Activated naive CD4-positive, alpha-beta T cell (primary cell): ENCODE data around the gene AIFM2.
"Not testable (repeated sequence)": the region's sequence is repeated elsewhere in the genome, so short reads cannot be mapped to it uniquely, and the experiment has no call there.

Source experiments
- DNase-seq, 4 experiments: peaks; one replicate each; lab custom pipeline; 2025; lab: John Stamatoyannopoulos, UW

AIFM2 gene

GRCh38 chr10:70145666-70146488 is 13.3 kb upstream of the AIFM2 start:
- DNase-seq, result peak; percentile 36 to 63 (median 52)

GRCh38 chr10:70145166-70145665 is 12.6 kb upstream of the AIFM2 start:
- no peak for DNase-seq

GRCh38 chr10:70144372-70145110 is 11.9 kb upstream of the AIFM2 start:
- no peak for DNase-seq

GRCh38 chr10:70142555-70142954 is 9.9 kb upstream of the AIFM2 start:
- DNase-seq, result no peak

GRCh38 chr10:70140297-70140696 is 7.7 kb upstream of the AIFM2 start:
- no peak for DNase-seq

- DNase-seq, result no peak
Measured at GRCh38 chr10:70139997-70140250, 7.3 kb upstream of the AIFM2 start.

GRCh38 chr10:70139151-70139996 is 6.7 kb upstream of the AIFM2 start:
- DNase-seq, result no peak

- no peak for DNase-seq
Measured at GRCh38 chr10:70137927-70138883, 5.6 kb upstream of the AIFM2 start.

- DNase-seq, result no peak
Measured at GRCh38 chr10:70137135-70137534, 4.5 kb upstream of the AIFM2 start.

GRCh38 chr10:70135684-70136083 is 3.1 kb upstream of the AIFM2 start:
- DNase-seq, result no peak

GRCh38 chr10:70135046-70135445 is 2.4 kb upstream of the AIFM2 start:
- DNase-seq, result no peak

GRCh38 chr10:70131560-70131937 is 1.1 kb downstream of the AIFM2 start:
- DNase-seq, result no peak

GRCh38 chr10:70130878-70131559 is 1.6 kb downstream of the AIFM2 start:
- no peak for DNase-seq

- no peak for DNase-seq
Measured at GRCh38 chr10:70126700-70127395, 5.8 kb downstream of the AIFM2 start.

- no peak for DNase-seq
Measured at GRCh38 chr10:70125918-70126552, 6.6 kb downstream of the AIFM2 start.

GRCh38 chr10:70124918-70125317 is 7.7 kb downstream of the AIFM2 start:
- DNase-seq, result no peak

GRCh38 chr10:70124415-70124814 is 8.2 kb downstream of the AIFM2 start:
- no peak for DNase-seq

- DNase-seq, result no peak
Measured at GRCh38 chr10:70123817-70124216, 8.8 kb downstream of the AIFM2 start.

GRCh38 chr10:70123166-70123565 is 9.5 kb downstream of the AIFM2 start:
- DNase-seq, result not testable (repeated sequence)

- DNase-seq, result no peak
Measured at GRCh38 chr10:70122742-70123141, 9.9 kb downstream of the AIFM2 start.
